Body of pancreas (tissue), 4 donors: Measurements from ENCODE around the gene CCDC146. TPM values are rescaled to one million over a fixed set of nuclear protein-coding genes. Genes with fewer than 3 reads are reported as not detected.

Source experiments
- ATAC-seq: fragments of 150-250 bp; one replicate; pipeline ENCODE4 v1.9.1; 2016
- DNase-seq, 4 donors: peaks; one replicate each; pipeline ENCODE4 v3.0.0-alpha.2; 2019
- H3K27ac ChIP-seq, 4 donors: fragments of 200-600 bp; sonication (generic); 1 replicate in 3 of 4; 2 replicates in 1 of 4; pipeline versions ENCODE4 v1.5.1 to v1.6.1; 2016 to 2019; ENCODE audit warnings: mild to moderate bottlenecking in 1 of 4, mixed read lengths in 1 of 4, moderate library complexity in 1 of 4
- H3K27me3 ChIP-seq, 2 donors: fragments of 200-600 bp; sonication (generic); one replicate each; pipeline ENCODE4 v1.6.0; 2016; ENCODE audit warnings: mild to moderate bottlenecking in 1 of 2
- H3K36me3 ChIP-seq, 2 donors: fragments of 200-600 bp; sonication (generic); replicated peaks in 1 of 2; 2 replicates each; pipeline ENCODE4 v1.5.1; 2016; ENCODE audit warnings: low read depth in 2 of 2; ENCODE audit not compliant: insufficient read depth in 1 of 2
- H3K4me1 ChIP-seq: fragments of 200-600 bp; sonication (generic); one replicate; pipeline ENCODE4 v1.6.0; 2016
- H3K4me3 ChIP-seq, 2 donors: fragments of 200-600 bp; sonication (generic); 1 replicate in 1 of 2; 2 replicates in 1 of 2; pipeline ENCODE4 v1.5.1; 2016 to 2019
- H3K9me3 ChIP-seq, 3 donors: fragments of 200-600 bp; sonication (generic); 1 replicate in 2 of 3; 2 replicates in 1 of 3; pipeline ENCODE4 v1.5.1; 2016
- POLR2A ChIP-seq, 3 donors: fragments of 450-650 bp; IDR thresholded peaks; one replicate each; pipeline ENCODE4 v1.6.1; 2016; ENCODE audit warnings: antibody characterized with exemption in 3 of 3, mild to moderate bottlenecking in 2 of 3
- WGBS, 2 donors: methylation state at CpG; one replicate each; pipeline ENCODE4 v1.1.5; 2017; 5-methylcytosine and 5-hydroxymethylcytosine counted together
- intact Hi-C: fragments of 100-400 bp; cut with DNase I; formaldehyde crosslinking; loops from one replicate; pipeline ENCODE4 v1.15.1; 2023
- total RNA-seq, 2 donors: library from RNA; depleted of rRNA; stranded (reverse); fragments of >200 nt; gene quantifications; one replicate each; pipeline ENCODE4 v1.1.0, GENCODE V29; 2016
- TF ChIP-seq, protein P1 (sequence below), 7 experiments: fragments of 450-650 bp in 4 of 7; fragments of 200-600 bp in 3 of 7; sonication (generic) in 3 of 7; IDR thresholded peaks; one replicate each; pipeline ENCODE4 v1.5.1; 2016 to 2019; ENCODE audit warnings: antibody characterized with exemption in 7 of 7

CCDC146 gene
- total RNA-seq, 2 donors from 2014 or later: 3.3 to 7.5 TPM

DNA sequence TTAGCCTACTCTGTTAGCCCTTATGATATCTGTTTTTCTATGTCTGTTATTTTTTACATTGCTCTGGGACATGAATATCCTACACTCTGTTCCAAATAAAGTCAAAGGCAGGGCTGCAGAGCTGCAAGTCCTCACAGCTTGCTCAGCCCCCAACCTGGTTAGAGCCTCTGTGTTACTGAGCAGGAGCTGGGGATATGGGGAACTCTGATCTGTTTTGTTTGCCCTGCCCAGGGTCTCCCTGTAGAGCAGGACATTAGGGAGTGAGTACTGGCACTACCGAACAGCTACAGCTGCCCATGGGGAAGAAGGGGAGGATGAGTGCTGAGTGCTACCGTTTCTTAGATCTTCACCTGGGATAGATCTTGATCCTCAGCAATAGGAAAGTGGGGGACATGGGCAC, 110.1 kb downstream of the CCDC146 start:
- ATAC-seq (no peak), DNase-seq (no peak)
- Histone ChIP-seq H3K27ac (no peak overlapping the region), H3K4me3 (no peak overlapping the region), H3K27me3 (no peaks in the 10 kb centered on the region), H3K36me3 (no peaks in the 10 kb centered on the region), H3K4me1 (no peaks in the 10 kb centered on the region), H3K9me3 (no peaks in the 10 kb centered on the region)
- intact Hi-C loops: no loop called here
- WGBS, 2 donors: 78 to 92% methylated on average over 2 of the region's 2 CpGs
- TF ChIP-seq POLR2A (IDR thresholded peaks at IDR 0.05): no peak
- TF ChIP-seq, protein P1, sequence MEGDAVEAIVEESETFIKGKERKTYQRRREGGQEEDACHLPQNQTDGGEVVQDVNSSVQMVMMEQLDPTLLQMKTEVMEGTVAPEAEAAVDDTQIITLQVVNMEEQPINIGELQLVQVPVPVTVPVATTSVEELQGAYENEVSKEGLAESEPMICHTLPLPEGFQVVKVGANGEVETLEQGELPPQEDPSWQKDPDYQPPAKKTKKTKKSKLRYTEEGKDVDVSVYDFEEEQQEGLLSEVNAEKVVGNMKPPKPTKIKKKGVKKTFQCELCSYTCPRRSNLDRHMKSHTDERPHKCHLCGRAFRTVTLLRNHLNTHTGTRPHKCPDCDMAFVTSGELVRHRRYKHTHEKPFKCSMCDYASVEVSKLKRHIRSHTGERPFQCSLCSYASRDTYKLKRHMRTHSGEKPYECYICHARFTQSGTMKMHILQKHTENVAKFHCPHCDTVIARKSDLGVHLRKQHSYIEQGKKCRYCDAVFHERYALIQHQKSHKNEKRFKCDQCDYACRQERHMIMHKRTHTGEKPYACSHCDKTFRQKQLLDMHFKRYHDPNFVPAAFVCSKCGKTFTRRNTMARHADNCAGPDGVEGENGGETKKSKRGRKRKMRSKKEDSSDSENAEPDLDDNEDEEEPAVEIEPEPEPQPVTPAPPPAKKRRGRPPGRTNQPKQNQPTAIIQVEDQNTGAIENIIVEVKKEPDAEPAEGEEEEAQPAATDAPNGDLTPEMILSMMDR (IDR thresholded peaks at IDR 0.05): no peak

- no peak overlapping the region for H3K27ac ChIP-seq
- WGBS, 2 donors: 91 to 95% methylated on average over 2 of the region's 2 CpGs
- DNase-seq (no peak), ATAC-seq (no peak)
- no peaks in the 10 kb centered on the region for H3K9me3 ChIP-seq
- intact Hi-C loops: no loop called here
- H3K4me3 ChIP-seq: no peak overlapping the region
- H3K27me3 ChIP-seq: no peaks in the 10 kb centered on the region
- H3K36me3 ChIP-seq: no peaks in the 10 kb centered on the region
- TF ChIP-seq, protein P1 (IDR thresholded peaks at IDR 0.05): no peak
- no peak for TF ChIP-seq POLR2A (IDR thresholded peaks at IDR 0.05)
- H3K4me1 ChIP-seq: no peaks in the 10 kb centered on the region
Observed at GRCh38 chr7:77235276-77235675, 112.9 kb downstream of the CCDC146 start.

DNA sequence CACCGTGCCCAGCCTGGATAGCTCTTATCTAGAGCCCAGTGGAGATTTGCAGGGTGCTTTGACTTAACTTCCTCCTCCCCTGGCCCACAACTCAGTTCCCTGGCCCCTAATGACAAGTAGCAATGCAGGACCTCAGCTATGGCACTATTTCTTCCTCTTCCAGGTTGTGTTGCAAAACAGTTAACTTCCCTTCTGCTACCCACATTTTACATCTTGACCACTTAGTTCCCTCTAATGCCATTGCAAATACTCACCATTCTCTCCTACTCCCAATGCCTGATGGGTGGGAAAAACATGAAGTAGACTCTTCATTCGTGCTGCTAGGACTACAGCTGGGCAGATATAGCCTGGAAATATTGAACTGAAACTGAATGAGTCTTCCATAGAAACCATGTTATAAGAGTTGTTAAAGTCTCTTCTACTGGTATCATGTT, 116.3 kb downstream of the CCDC146 start:
- intact Hi-C loops: no loop called here

GRCh38 chr7:77239471-77239870, 117.1 kb downstream of the CCDC146 start:
- 85 to 94% methylated on average over 3 of the region's 3 CpGs for WGBS, 2 donors
- TF ChIP-seq POLR2A (IDR thresholded peaks at IDR 0.05): no peak
- TF ChIP-seq, protein P1 (IDR thresholded peaks at IDR 0.05): no peak
- intact Hi-C loops: no loop called here
- H3K4me1 ChIP-seq: no peaks in the 10 kb centered on the region
- H3K27ac ChIP-seq: no peak overlapping the region
- DNase-seq (no peak), ATAC-seq (no peak)
- H3K27me3 ChIP-seq: no peaks in the 10 kb centered on the region
- H3K36me3 ChIP-seq: no peaks in the 10 kb centered on the region
- H3K9me3 ChIP-seq: no peaks in the 10 kb centered on the region
- H3K4me3 ChIP-seq: no peak overlapping the region

More for the DNA sequence above, 116.3 kb downstream of the CCDC146 start:
- H3K27me3 ChIP-seq: no peaks in the 10 kb centered on the region
- no peaks in the 10 kb centered on the region for H3K36me3 ChIP-seq
- peak in 1 of 4 donors; percentile 58 for DNase-seq
- ATAC-seq: no peak
- TF ChIP-seq, protein P1 (IDR thresholded peaks at IDR 0.05): no peak
- no peak for TF ChIP-seq POLR2A (IDR thresholded peaks at IDR 0.05)
- H3K27ac ChIP-seq: no peak overlapping the region
- no peaks in the 10 kb centered on the region for H3K9me3 ChIP-seq
- H3K4me1 ChIP-seq: no peaks in the 10 kb centered on the region
- WGBS, 2 donors: 63 to 88% methylated on average over 2 of the region's 2 CpGs
- H3K4me3 ChIP-seq: no peak overlapping the region

- no peak overlapping the region for H3K27ac ChIP-seq
- no peaks in the 10 kb centered on the region for H3K36me3 ChIP-seq
- H3K27me3 ChIP-seq: no peaks in the 10 kb centered on the region
- ATAC-seq (no peak), DNase-seq (no peak)
- no peak overlapping the region for H3K4me3 ChIP-seq
- TF ChIP-seq, protein P1 (IDR thresholded peaks at IDR 0.05): no peak
- no peak for TF ChIP-seq POLR2A (IDR thresholded peaks at IDR 0.05)
- peaks cover 5% of the 10 kb centered on the region for H3K4me1 ChIP-seq
- 89 to 94% methylated on average over 2 of the region's 2 CpGs for WGBS, 2 donors
- intact Hi-C loops: no loop called here
- no peaks in the 10 kb centered on the region for H3K9me3 ChIP-seq
Observed at GRCh38 chr7:77242068-77242467, 119.7 kb downstream of the CCDC146 start.
